ENCODE results near the gene OR5K4. TPM values are rescaled to one million over a fixed set of nuclear protein-coding genes. Genes with fewer than 3 reads are reported as not detected.

The OR5K4 gene
- polyA plus RNA-seq, 1 donor (not counting 4 experiments of a cell fraction or from before 2014, with no cell fraction given), result not detected

- Histone ChIP-seq H3K79me2 (ENCODE audit: control insufficient read depth, insufficient read depth, low read length) (no peaks in the 10 kb centered on the region), H3K27ac (ENCODE audit: control insufficient read depth, insufficient read depth, low read length) (no peak overlapping the region), H3K27me3 (ENCODE audit: control insufficient read depth, extremely low read depth, insufficient read depth, low read length) (no peaks in the 10 kb centered on the region), H4K20me1 (ENCODE audit: control insufficient read depth, extremely low read depth, insufficient read depth, low read length) (no peaks in the 10 kb centered on the region), H3K9me1 (ENCODE audit: control insufficient read depth, extremely low read depth, insufficient read depth, low read length) (no peaks in the 10 kb centered on the region), H3K4me2 (ENCODE audit: control insufficient read depth, extremely low read depth, insufficient read depth, low read depth, low read length) (no peak overlapping the region), H3K9ac (ENCODE audit: control insufficient read depth, extremely low read depth, insufficient read depth, low read length) (no peak overlapping the region), H3K36me3 (ENCODE audit: control insufficient read depth in 2 of 2, extremely low read depth in 1 of 2, insufficient read depth in 2 of 2, low read length in 2 of 2) (no peaks in the 10 kb centered on the region), H3K9me3 (ENCODE audit: control insufficient read depth, low read depth, low read length) (no peaks in the 10 kb centered on the region), H3K4me1 (ENCODE audit: control insufficient read depth, extremely low read depth, insufficient read depth, low read length) (no peaks in the 10 kb centered on the region), H2AFZ (ENCODE audit: control insufficient read depth, low read length) (no peak overlapping the region), H3K4me3 (ENCODE audit: control insufficient read depth in 2 of 3, extremely low read depth in 1 of 3, insufficient read depth in 2 of 3, low read depth in 1 of 3, low read length in 3 of 3) (no peak overlapping the region)
- no peak for FAIRE-seq
- TF ChIP-seq CTCF (optimal IDR thresholded peaks at IDR 0.05 in 1 of 3, IDR thresholded peaks at IDR 0.05 in 1 of 3, conservative IDR thresholded peaks at IDR 0.05 in 1 of 3; ENCODE audit: extremely low read depth in 1 of 3, insufficient read depth in 2 of 3, low read length in 3 of 3) (no peak), EZH2 (IDR thresholded peaks at IDR 0.05; ENCODE audit: low read length) (no peak)
- DNase-seq (ENCODE audit: low read depth, low spot score), result no peak
- dilution Hi-C loops (cut with MboI; ENCODE audit: extremely low pct_ligation_motif_present, low sequenced_read_pairs), result no loop called here
Observed at GRCh38 chr3:98402507-98402906, 48.9 kb downstream of the OR5K4 start.

- Histone ChIP-seq H3K4me3 (ENCODE audit: control insufficient read depth in 2 of 3, extremely low read depth in 1 of 3, insufficient read depth in 2 of 3, low read depth in 1 of 3, low read length in 3 of 3) (no peak overlapping the region), H3K79me2 (ENCODE audit: control insufficient read depth, insufficient read depth, low read length) (no peaks in the 10 kb centered on the region), H3K4me1 (ENCODE audit: control insufficient read depth, extremely low read depth, insufficient read depth, low read length) (no peaks in the 10 kb centered on the region), H4K20me1 (ENCODE audit: control insufficient read depth, extremely low read depth, insufficient read depth, low read length) (no peaks in the 10 kb centered on the region), H3K4me2 (ENCODE audit: control insufficient read depth, extremely low read depth, insufficient read depth, low read depth, low read length) (no peak overlapping the region), H3K9ac (ENCODE audit: control insufficient read depth, extremely low read depth, insufficient read depth, low read length) (no peak overlapping the region), H2AFZ (ENCODE audit: control insufficient read depth, low read length) (no peak overlapping the region), H3K36me3 (ENCODE audit: control insufficient read depth in 2 of 2, extremely low read depth in 1 of 2, insufficient read depth in 2 of 2, low read length in 2 of 2) (no peaks in the 10 kb centered on the region), H3K9me3 (ENCODE audit: control insufficient read depth, low read depth, low read length) (no peaks in the 10 kb centered on the region), H3K27ac (ENCODE audit: control insufficient read depth, insufficient read depth, low read length) (no peak overlapping the region), H3K9me1 (ENCODE audit: control insufficient read depth, extremely low read depth, insufficient read depth, low read length) (no peaks in the 10 kb centered on the region), H3K27me3 (ENCODE audit: control insufficient read depth, extremely low read depth, insufficient read depth, low read length) (no peaks in the 10 kb centered on the region)
- no peak for DNase-seq (ENCODE audit: low read depth, low spot score)
- no peak for TF ChIP-seq EZH2 (IDR thresholded peaks at IDR 0.05; ENCODE audit: low read length)
- no peak for TF ChIP-seq CTCF (optimal IDR thresholded peaks at IDR 0.05 in 1 of 3, IDR thresholded peaks at IDR 0.05 in 1 of 3, conservative IDR thresholded peaks at IDR 0.05 in 1 of 3; ENCODE audit: extremely low read depth in 1 of 3, insufficient read depth in 2 of 3, low read length in 3 of 3)
- no peak for FAIRE-seq
- dilution Hi-C loops (cut with MboI; ENCODE audit: extremely low pct_ligation_motif_present, low sequenced_read_pairs), result no loop called here
Observed at GRCh38 chr3:98404010-98404409, 50.4 kb downstream of the OR5K4 start.

Other genes with a start within 250 kb of the OR5K4 start
- gene OR5H1, start 223.1 kb upstream of the OR5K4 start, polyA plus RNA-seq, result not detected in 3 replicates
- not detected in 3 replicates for gene OR5H14, start 206.4 kb upstream of the OR5K4 start, polyA plus RNA-seq
- gene OR5H15, start 187.2 kb upstream of the OR5K4 start, polyA plus RNA-seq, result not detected in 3 replicates
- not detected in 3 replicates for gene OR5H6, start 89.6 kb upstream of the OR5K4 start, polyA plus RNA-seq
- gene OR5H2, start 71.3 kb upstream of the OR5K4 start, polyA plus RNA-seq, result not detected in 3 replicates
- gene OR5K3, start 36.8 kb downstream of the OR5K4 start, polyA plus RNA-seq, result not detected in 3 replicates
- not detected in 3 replicates for gene OR5K1, start 109.3 kb downstream of the OR5K4 start, polyA plus RNA-seq
- gene OR5K2, start 143.8 kb downstream of the OR5K4 start, polyA plus RNA-seq, result not detected in 3 replicates
- gene CLDND1, start 169.0 kb downstream of the OR5K4 start, polyA plus RNA-seq, result 92.0 to 137 TPM (median 126 TPM) in 3 replicates
- gene GPR15, start 178.1 kb downstream of the OR5K4 start, polyA plus RNA-seq, result 0.05 TPM in 1 of 3 replicates, not detected in the others
- 19.2 to 29.4 TPM (median 21.0 TPM) in 3 replicates for gene CPOX, start 239.8 kb downstream of the OR5K4 start, polyA plus RNA-seq